Left ventricle myocardium inferior (tissue), 1 donor: ENCODE results near the gene ADORA3. TPM values are rescaled to one million over a fixed set of nuclear protein-coding genes. Genes with fewer than 3 reads are reported as not detected.
A peak's percentile ranks its signal among the peaks of the same experiment; 100 is the strongest.

Source experiments
- DNase-seq: peaks from one replicate; pipeline ENCODE4 v3.0.0-alpha.2; 2020
- H3K27ac ChIP-seq: fragments of 200-600 bp; replicated peaks from 2 replicates; pipeline ENCODE4 v1.8.0; 2021
- H3K27me3 ChIP-seq: fragments of 200-600 bp; 2 replicates; pipeline ENCODE4 v1.8.0; 2021; ENCODE audit warnings: low read depth
- H3K36me3 ChIP-seq: fragments of 200-600 bp; 2 replicates; pipeline ENCODE4 v1.8.0; 2021
- H3K4me1 ChIP-seq: fragments of 200-600 bp; 2 replicates; pipeline ENCODE4 v1.8.0; 2021
- H3K4me3 ChIP-seq: fragments of 200-600 bp; 2 replicates; pipeline ENCODE4 v1.8.0; 2021; ENCODE audit warnings: mild to moderate bottlenecking, moderate library complexity
- H3K9me3 ChIP-seq: fragments of 200-600 bp; replicated peaks from 2 replicates; pipeline ENCODE4 v1.8.0; 2021
- intact Hi-C: fragments of 100-400 bp; cut with micrococcal nuclease; formaldehyde crosslinking; loops from one replicate; pipeline ENCODE4 v1.11.0; 2022
- total RNA-seq: library from RNA; stranded (reverse); fragmentation: NEBNext Ultra II Directional; extraction: Animal tissue kit (Norgen Biotek cat#: 25700); gene quantifications from one replicate; pipeline ENCODE4 v1.2.1, GENCODE V29; 2021
- TF ChIP-seq, protein P1 (sequence below): fragments of 200-600 bp; IDR thresholded peaks from 2 replicates; pipeline ENCODE4 v1.8.0; 2021; ENCODE audit warnings: antibody characterized with exemption, mild to moderate bottlenecking, borderline replicate concordance
- donor health status: DM: no; HTN: yes; CAD: no; lungs with severe emphysema.

The ADORA3 gene
- total RNA-seq, 1 donor from 2014 or later, result 3.1 TPM

- Histone ChIP-seq H3K36me3 (no peaks in the 10 kb centered on the region), H3K4me3 (no peak overlapping the region), H3K27ac (no peak overlapping the region), H3K27me3 (no peaks in the 10 kb centered on the region), H3K9me3 (no peaks in the 10 kb centered on the region), H3K4me1 (peaks cover 4% of the 10 kb centered on the region)
- TF ChIP-seq, protein P1, sequence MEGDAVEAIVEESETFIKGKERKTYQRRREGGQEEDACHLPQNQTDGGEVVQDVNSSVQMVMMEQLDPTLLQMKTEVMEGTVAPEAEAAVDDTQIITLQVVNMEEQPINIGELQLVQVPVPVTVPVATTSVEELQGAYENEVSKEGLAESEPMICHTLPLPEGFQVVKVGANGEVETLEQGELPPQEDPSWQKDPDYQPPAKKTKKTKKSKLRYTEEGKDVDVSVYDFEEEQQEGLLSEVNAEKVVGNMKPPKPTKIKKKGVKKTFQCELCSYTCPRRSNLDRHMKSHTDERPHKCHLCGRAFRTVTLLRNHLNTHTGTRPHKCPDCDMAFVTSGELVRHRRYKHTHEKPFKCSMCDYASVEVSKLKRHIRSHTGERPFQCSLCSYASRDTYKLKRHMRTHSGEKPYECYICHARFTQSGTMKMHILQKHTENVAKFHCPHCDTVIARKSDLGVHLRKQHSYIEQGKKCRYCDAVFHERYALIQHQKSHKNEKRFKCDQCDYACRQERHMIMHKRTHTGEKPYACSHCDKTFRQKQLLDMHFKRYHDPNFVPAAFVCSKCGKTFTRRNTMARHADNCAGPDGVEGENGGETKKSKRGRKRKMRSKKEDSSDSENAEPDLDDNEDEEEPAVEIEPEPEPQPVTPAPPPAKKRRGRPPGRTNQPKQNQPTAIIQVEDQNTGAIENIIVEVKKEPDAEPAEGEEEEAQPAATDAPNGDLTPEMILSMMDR, result no peak
- no peak for DNase-seq
- intact Hi-C loops, result no loop called here
Measured at GRCh38 chr1:111541721-111542120, 38.3 kb upstream of the ADORA3 start.

GRCh38 chr1:111540928-111541327 is 37.5 kb upstream of the ADORA3 start:
- Histone ChIP-seq H3K36me3 (no peaks in the 10 kb centered on the region), H3K4me3 (no peak overlapping the region), H3K4me1 (peaks cover 6% of the 10 kb centered on the region), H3K9me3 (no peaks in the 10 kb centered on the region), H3K27me3 (no peaks in the 10 kb centered on the region), H3K27ac (no peak overlapping the region)
- intact Hi-C loops, result no loop called here
- no peak for DNase-seq
- TF ChIP-seq, protein P1, result no peak

GRCh38 chr1:111538343-111539025 is 35.1 kb upstream of the ADORA3 start:
- intact Hi-C loops, result no loop called here
- Histone ChIP-seq H3K27me3 (no peaks in the 10 kb centered on the region), H3K4me3 (no peak overlapping the region), H3K27ac (no peak overlapping the region), H3K36me3 (no peaks in the 10 kb centered on the region), H3K4me1 (peaks cover 19% of the 10 kb centered on the region), H3K9me3 (no peaks in the 10 kb centered on the region)
- TF ChIP-seq, protein P1, result no peak
- no peak for DNase-seq

DNA sequence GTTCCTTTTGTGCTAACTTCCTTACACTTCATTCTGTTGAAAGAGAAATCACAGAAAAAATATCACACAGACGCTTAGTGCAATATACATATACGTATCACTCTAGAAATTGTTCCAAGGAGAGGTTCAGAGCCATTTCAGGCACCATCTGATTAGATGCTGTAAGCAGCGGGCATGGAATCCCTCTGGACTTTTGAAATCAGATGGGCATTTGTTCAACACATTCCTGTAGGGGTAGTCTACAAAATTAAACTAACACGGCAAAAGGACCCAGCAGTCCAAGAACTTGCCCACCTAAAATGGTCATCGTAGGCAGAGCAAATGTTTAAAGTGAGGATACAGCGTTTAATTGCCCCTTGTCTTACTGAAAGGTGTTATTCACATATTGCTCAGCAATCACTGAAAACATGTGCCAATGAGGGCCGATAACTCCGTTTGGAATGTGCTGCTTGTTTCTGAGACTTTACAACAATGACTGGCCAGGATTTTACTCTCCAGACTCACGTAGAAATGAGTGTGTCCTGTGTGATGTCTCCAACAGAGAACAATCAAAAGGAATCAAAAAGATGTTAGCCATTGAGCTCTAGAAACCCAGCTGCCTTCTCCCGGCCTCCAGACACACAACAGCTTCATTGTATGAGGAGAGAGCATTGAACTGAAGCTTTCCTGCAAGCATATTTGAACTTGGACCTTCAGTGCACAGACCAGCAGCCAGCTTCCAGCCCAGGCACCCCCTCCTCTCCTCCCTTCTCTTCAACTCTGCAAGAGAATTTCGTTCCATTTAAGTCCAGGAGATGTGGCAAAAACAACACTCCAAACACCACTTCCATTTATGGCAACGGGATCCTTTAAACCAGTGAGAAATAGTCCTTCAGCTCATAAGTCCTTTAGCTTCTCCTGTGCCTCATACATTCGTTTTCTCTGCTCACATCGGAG is 32.1 kb upstream of the ADORA3 start:
- Histone ChIP-seq H3K9me3 (no peaks in the 10 kb centered on the region), H3K27me3 (no peaks in the 10 kb centered on the region), H3K36me3 (no peaks in the 10 kb centered on the region), H3K27ac (peak overlapping the region; percentile 33), H3K4me1 (peaks cover 16% of the 10 kb centered on the region), H3K4me3 (no peak overlapping the region)
- intact Hi-C loops, result no loop called here
- TF ChIP-seq, protein P1, result no peak
- no peak for DNase-seq

DNA sequence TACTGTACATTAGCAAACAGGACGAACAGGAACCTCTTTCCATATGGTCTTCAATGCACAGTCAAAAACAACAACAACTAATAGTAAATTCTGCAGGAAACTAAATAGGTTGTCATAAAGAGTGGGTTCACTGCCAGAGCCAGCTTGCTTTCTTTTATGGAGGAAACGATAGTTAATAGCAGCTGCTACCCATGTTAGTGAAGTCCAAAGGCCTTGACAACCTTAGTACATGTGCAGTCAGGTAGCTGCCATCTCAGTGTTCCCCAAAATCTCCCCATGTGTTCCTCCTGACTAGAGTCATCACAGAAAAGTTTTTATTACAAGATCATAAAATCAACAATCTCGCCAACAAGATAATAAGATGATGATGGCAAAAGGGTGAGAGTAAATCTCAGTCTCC is 16.6 kb upstream of the ADORA3 start:
- intact Hi-C loops, result no loop called here
- TF ChIP-seq, protein P1, result no peak
- peaks cover 34% of the 10 kb centered on the region for H3K4me1 ChIP-seq
- no peaks in the 10 kb centered on the region for H3K9me3 ChIP-seq
- no peaks in the 10 kb centered on the region for H3K36me3 ChIP-seq
- H3K4me3 ChIP-seq, result no peak overlapping the region
- H3K27me3 ChIP-seq, result no peaks in the 10 kb centered on the region
- DNase-seq, result no peak
- no peak overlapping the region for H3K27ac ChIP-seq
